Measurements from ENCODE around the gene ADIRF. TPM values are rescaled to one million over a fixed set of nuclear protein-coding genes. Genes with fewer than 3 reads are reported as not detected.
"Not testable (repeated sequence)": the region's sequence is repeated elsewhere in the genome, so short reads cannot be mapped to it uniquely, and the experiment has no call there.

Gene ADIRF
- total RNA-seq, 1 donor from 2014 or later: not detected

- intact Hi-C loops (cut with micrococcal nuclease): no loop called here
- H3K27me3 Mint-ChIP-seq (ENCODE audit: insufficient read depth): peaks cover 7% of the 10 kb centered on the region
- H3K4me1 Mint-ChIP-seq (ENCODE audit: low read depth): peaks cover 14% of the 10 kb centered on the region
- no peak overlapping the region for H3K27ac Mint-ChIP-seq
- no peak overlapping the region for H3K4me3 Mint-ChIP-seq
- no peaks in the 10 kb centered on the region for H3K36me3 Mint-ChIP-seq (ENCODE audit: low read depth)
- DNase-seq (ENCODE audit: low spot score): no peak
- no peaks in the 10 kb centered on the region for H3K9me3 Mint-ChIP-seq
Measured at GRCh38 chr10:86941991-86942421, 26.3 kb upstream of the ADIRF start.

- Mint-ChIP-seq H3K4me3 (no peak overlapping the region), H3K4me1 (ENCODE audit: low read depth) (peaks cover 14% of the 10 kb centered on the region), H3K36me3 (ENCODE audit: low read depth) (no peaks in the 10 kb centered on the region), H3K27ac (no peak overlapping the region), H3K9me3 (no peaks in the 10 kb centered on the region), H3K27me3 (ENCODE audit: insufficient read depth) (peaks cover 5% of the 10 kb centered on the region)
- intact Hi-C loops (cut with micrococcal nuclease): no loop called here
- no peak for DNase-seq (ENCODE audit: low spot score)
Measured at GRCh38 chr10:86942441-86943315, 25.6 kb upstream of the ADIRF start.

GRCh38 chr10:86943316-86944030 lies 24.8 kb upstream of the ADIRF start:
- DNase-seq (ENCODE audit: low spot score): no peak

GRCh38 chr10:86944031-86944419 lies 24.3 kb upstream of the ADIRF start:
- H3K27me3 Mint-ChIP-seq (ENCODE audit: insufficient read depth): peaks cover 4% of the 10 kb centered on the region
- no peak overlapping the region for H3K4me3 Mint-ChIP-seq
- H3K27ac Mint-ChIP-seq: no peak overlapping the region
- H3K9me3 Mint-ChIP-seq: no peaks in the 10 kb centered on the region
- no peak for DNase-seq (ENCODE audit: low spot score)
- peaks cover 14% of the 10 kb centered on the region for H3K4me1 Mint-ChIP-seq (ENCODE audit: low read depth)
- H3K36me3 Mint-ChIP-seq (ENCODE audit: low read depth): no peaks in the 10 kb centered on the region
- intact Hi-C loops (cut with micrococcal nuclease): no loop called here

More at GRCh38 chr10:86943316-86944030, 24.8 kb upstream of the ADIRF start:
- Mint-ChIP-seq H3K27ac (no peak overlapping the region), H3K4me3 (no peak overlapping the region), H3K4me1 (ENCODE audit: low read depth) (peaks cover 14% of the 10 kb centered on the region), H3K27me3 (ENCODE audit: insufficient read depth) (peaks cover 4% of the 10 kb centered on the region), H3K36me3 (ENCODE audit: low read depth) (no peaks in the 10 kb centered on the region), H3K9me3 (no peaks in the 10 kb centered on the region)
- intact Hi-C loops (cut with micrococcal nuclease): no loop called here

- H3K4me1 Mint-ChIP-seq (ENCODE audit: low read depth): peaks cover 14% of the 10 kb centered on the region
- H3K4me3 Mint-ChIP-seq: no peak overlapping the region
- no peak for DNase-seq (ENCODE audit: low spot score)
- intact Hi-C loops (cut with micrococcal nuclease): no loop called here
- no peaks in the 10 kb centered on the region for H3K9me3 Mint-ChIP-seq
- H3K36me3 Mint-ChIP-seq (ENCODE audit: low read depth): no peaks in the 10 kb centered on the region
- H3K27ac Mint-ChIP-seq: no peak overlapping the region
- peaks cover 4% of the 10 kb centered on the region for H3K27me3 Mint-ChIP-seq (ENCODE audit: insufficient read depth)
Measured at GRCh38 chr10:86944471-86944870, 23.8 kb upstream of the ADIRF start.

GRCh38 chr10:86944907-86945306 lies 23.4 kb upstream of the ADIRF start:
- intact Hi-C loops (cut with micrococcal nuclease): no loop called here
- Mint-ChIP-seq H3K36me3 (ENCODE audit: low read depth) (no peaks in the 10 kb centered on the region), H3K4me3 (no peak overlapping the region), H3K4me1 (ENCODE audit: low read depth) (peaks cover 14% of the 10 kb centered on the region), H3K27ac (no peak overlapping the region), H3K9me3 (no peaks in the 10 kb centered on the region), H3K27me3 (ENCODE audit: insufficient read depth) (peaks cover 4% of the 10 kb centered on the region)
- no peak for DNase-seq (ENCODE audit: low spot score)

- no peak for DNase-seq (ENCODE audit: low spot score)
Measured at GRCh38 chr10:86945361-86946212, 22.7 kb upstream of the ADIRF start.

GRCh38 chr10:86946213-86947155 lies 21.8 kb upstream of the ADIRF start:
- DNase-seq (ENCODE audit: low spot score): no peak
- H3K27me3 Mint-ChIP-seq (ENCODE audit: insufficient read depth): peaks cover 4% of the 10 kb centered on the region
- H3K36me3 Mint-ChIP-seq (ENCODE audit: low read depth): peaks cover 3% of the 10 kb centered on the region
- no peak overlapping the region for H3K4me3 Mint-ChIP-seq
- intact Hi-C loops (cut with micrococcal nuclease): no loop called here
- peaks cover 22% of the 10 kb centered on the region for H3K4me1 Mint-ChIP-seq (ENCODE audit: low read depth)
- H3K9me3 Mint-ChIP-seq: no peaks in the 10 kb centered on the region
- H3K27ac Mint-ChIP-seq: no peak overlapping the region

More at GRCh38 chr10:86945361-86946212, 22.7 kb upstream of the ADIRF start:
- Mint-ChIP-seq H3K27me3 (ENCODE audit: insufficient read depth) (peaks cover 4% of the 10 kb centered on the region), H3K4me3 (no peak overlapping the region), H3K36me3 (ENCODE audit: low read depth) (peaks cover 2% of the 10 kb centered on the region), H3K9me3 (no peaks in the 10 kb centered on the region), H3K4me1 (ENCODE audit: low read depth) (peaks cover 20% of the 10 kb centered on the region), H3K27ac (no peak overlapping the region)
- intact Hi-C loops (cut with micrococcal nuclease): no loop called here

- H3K36me3 Mint-ChIP-seq (ENCODE audit: low read depth); H3K27me3 Mint-ChIP-seq (ENCODE audit: insufficient read depth); H3K27ac Mint-ChIP-seq; H3K4me3 Mint-ChIP-seq; DNase-seq (ENCODE audit: low spot score); intact Hi-C loops (cut with micrococcal nuclease): not testable (repeated sequence)
- Mint-ChIP-seq H3K9me3 (peaks cover 12% of the 10 kb centered on the region), H3K4me1 (ENCODE audit: low read depth) (peaks cover 22% of the 10 kb centered on the region)
Measured at GRCh38 chr10:86947806-86948205, 20.5 kb upstream of the ADIRF start.

GRCh38 chr10:86950349-86950748 lies 17.9 kb upstream of the ADIRF start:
- no peak for DNase-seq (ENCODE audit: low spot score)
- intact Hi-C loops (cut with micrococcal nuclease): no loop called here
- Mint-ChIP-seq H3K27me3 (ENCODE audit: insufficient read depth) (peaks cover 4% of the 10 kb centered on the region), H3K27ac (peak overlapping the region; percentile 73), H3K4me1 (ENCODE audit: low read depth) (peaks cover 14% of the 10 kb centered on the region), H3K36me3 (ENCODE audit: low read depth) (peaks cover 6% of the 10 kb centered on the region), H3K4me3 (peak overlapping the region; percentile 5), H3K9me3 (peaks cover 12% of the 10 kb centered on the region)

- H3K4me3 Mint-ChIP-seq: no peak overlapping the region
- H3K27me3 Mint-ChIP-seq (ENCODE audit: insufficient read depth): peaks cover 4% of the 10 kb centered on the region
- peaks cover 12% of the 10 kb centered on the region for H3K9me3 Mint-ChIP-seq
- H3K36me3 Mint-ChIP-seq (ENCODE audit: low read depth): peaks cover 6% of the 10 kb centered on the region
- H3K27ac Mint-ChIP-seq: no peak overlapping the region
- peaks cover 8% of the 10 kb centered on the region for H3K4me1 Mint-ChIP-seq (ENCODE audit: low read depth)
- DNase-seq (ENCODE audit: low spot score): no peak
- intact Hi-C loops (cut with micrococcal nuclease): no loop called here
Measured at GRCh38 chr10:86951184-86951761, 17.0 kb upstream of the ADIRF start.
